Esophagus squamous epithelium (tissue), 4 donors: ENCODE results near the gene MBP.

ENCODE experiments used
- CTCF ChIP-seq, 6 experiments: fragments of 450-650 bp in 4 of 6; fragments of 200-600 bp in 2 of 6; sonication (generic) in 2 of 6; IDR thresholded peaks; one replicate each; pipeline ENCODE4 v1.5.1; 2016 to 2019; ENCODE audit warnings: antibody characterized with exemption in 6 of 6, mild to moderate bottlenecking in 4 of 6, moderate library complexity in 4 of 6
- POLR2A ChIP-seq, 4 donors: fragments of 450-650 bp; IDR thresholded peaks; one replicate each; pipeline ENCODE4 v1.6.1; 2017; ENCODE audit warnings: antibody characterized with exemption in 4 of 4, mild to moderate bottlenecking in 4 of 4, moderate library complexity in 3 of 4

GRCh38 chr18:76975577-76976110 is 156.9 kb downstream of the MBP start:
- TF ChIP-seq CTCF (IDR thresholded peaks at IDR 0.05) (no peak), POLR2A (IDR thresholded peaks at IDR 0.05) (no peak)
